Fibroblast of skin of abdomen (primary cell): ENCODE measurements around the gene VAMP5.
A peak's percentile ranks its signal among the peaks of the same experiment; 100 is the strongest.
"Not testable (repeated sequence)": the region's sequence is repeated elsewhere in the genome, so short reads cannot be mapped to it uniquely, and the experiment has no call there.

ENCODE experiments used
- DNase-seq: peaks from one replicate; pipeline ENCODE4 v3.0.0-alpha.2; 2013

The VAMP5 gene

DNA sequence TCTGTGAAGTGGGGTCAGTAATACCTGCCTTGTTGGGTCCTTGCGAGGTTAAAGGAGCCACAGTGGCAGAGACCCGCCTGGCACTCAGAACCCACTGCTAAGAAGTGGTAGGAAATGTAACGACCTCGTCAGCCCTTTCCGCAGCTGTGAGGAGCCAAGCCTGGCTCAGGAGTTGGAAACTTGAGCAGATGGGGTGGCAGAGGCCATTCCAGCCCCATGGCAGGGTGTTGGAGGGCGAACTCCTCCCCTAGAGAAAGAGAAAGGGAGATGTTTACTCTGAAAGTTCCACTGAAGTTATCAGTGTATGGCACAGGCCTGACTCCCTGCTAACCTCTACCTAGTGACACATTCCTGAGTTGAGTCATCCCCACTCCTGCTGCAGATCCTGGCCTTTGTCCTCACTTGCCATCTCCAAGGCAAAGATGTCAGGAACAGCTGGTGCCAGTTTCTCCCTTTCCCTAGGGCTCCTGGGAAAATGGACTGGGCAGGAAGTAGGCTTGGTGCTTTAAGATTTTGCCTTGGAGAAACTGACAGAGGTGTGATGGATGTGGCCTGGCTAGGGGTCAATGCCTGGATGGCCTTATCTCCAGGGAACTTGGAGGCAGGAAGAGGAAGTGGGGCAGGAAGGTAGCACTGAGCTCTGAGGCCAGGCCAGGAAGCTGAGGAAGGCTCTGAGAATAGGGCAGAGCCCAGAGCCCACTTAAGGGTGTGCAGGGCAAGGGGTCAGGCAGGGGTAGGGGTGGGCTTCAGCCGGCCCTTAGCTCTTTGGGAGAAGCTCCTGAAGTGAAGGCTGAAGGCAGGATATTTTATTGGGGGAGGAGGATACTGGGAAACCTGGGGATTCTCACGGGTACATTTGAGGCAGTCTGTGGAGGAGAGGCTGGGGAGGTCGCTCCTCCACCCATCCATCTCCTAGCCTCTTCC is 888 bp downstream of the VAMP5 start:
- peak; percentile 57 for DNase-seq

DNA sequence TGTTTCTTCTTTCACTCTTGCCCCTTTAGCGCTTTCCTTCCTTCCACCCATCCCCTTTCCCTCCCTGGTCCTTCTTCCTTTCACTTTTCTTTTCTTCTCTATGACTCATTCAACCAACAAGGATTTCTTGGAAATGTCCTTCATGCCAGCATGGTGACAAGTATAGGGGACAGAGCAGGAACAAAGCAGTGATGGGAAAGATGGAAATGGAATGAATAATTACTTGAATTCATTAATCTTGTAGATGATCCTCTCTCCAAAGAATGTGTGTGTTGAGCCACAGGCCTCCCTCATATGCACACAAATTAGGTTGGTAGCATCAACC is 1.5 kb downstream of the VAMP5 start:
- DNase-seq: peak; percentile 76

DNA sequence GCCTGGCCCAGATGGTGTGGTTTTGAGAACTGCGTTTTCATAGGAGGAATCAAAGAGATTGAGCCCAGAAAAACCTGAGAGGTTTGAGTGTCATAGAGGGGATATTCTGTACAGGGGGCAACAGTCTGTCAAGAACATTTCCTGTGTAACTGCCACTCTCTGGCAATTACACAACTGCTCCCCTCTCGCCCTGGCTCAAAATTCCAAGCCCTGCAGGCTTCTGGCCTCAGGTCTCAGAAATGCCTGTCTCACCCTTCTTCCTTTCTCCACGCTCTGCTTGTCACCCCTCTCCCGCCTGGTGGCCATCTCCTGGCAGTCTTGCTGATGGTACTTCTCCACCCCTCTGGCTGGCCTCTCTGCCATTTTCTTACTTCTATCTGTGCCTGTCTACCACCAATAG is 4.0 kb downstream of the VAMP5 start:
- DNase-seq: no peak

DNA sequence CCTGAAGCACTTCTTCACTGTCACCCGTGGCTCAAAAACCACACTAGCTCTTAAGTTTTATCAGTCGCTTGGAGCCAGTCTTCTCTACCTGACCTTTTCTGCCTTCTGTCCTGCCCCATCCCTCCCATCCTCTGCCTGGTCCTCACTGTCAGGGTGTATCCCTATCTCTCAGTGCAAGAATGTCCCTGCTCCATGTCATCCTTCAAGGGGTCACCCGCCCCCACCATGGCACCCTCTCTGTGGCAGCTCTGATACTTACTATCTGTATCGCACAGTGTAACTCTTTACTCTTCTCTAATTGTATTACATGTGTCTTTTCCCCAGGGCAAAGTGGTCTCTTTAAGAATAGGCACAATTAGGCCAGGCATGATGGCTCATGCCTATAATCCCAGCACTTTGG is 4.4 kb downstream of the VAMP5 start:
- no peak for DNase-seq

DNA sequence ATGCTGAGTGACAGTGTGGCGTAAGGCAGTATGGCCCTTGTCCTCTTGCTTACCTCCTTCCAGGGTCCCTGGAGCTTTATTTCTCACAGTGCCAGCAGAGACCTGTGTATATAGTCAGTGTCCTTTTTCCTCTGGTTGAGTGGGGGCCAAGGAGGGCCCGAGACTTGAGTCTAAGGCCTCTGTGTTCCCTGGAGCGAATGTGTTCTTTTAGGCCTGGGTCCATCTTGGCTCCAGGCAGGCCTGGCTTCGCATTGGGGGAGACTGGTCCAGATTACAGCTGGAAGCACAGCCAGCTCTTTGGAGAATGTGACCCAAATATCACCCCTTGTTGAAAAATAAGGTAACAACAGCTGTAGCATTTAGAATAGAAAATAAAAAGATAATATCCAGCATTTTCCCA is 5.0 kb downstream of the VAMP5 start:
- no peak for DNase-seq

DNA sequence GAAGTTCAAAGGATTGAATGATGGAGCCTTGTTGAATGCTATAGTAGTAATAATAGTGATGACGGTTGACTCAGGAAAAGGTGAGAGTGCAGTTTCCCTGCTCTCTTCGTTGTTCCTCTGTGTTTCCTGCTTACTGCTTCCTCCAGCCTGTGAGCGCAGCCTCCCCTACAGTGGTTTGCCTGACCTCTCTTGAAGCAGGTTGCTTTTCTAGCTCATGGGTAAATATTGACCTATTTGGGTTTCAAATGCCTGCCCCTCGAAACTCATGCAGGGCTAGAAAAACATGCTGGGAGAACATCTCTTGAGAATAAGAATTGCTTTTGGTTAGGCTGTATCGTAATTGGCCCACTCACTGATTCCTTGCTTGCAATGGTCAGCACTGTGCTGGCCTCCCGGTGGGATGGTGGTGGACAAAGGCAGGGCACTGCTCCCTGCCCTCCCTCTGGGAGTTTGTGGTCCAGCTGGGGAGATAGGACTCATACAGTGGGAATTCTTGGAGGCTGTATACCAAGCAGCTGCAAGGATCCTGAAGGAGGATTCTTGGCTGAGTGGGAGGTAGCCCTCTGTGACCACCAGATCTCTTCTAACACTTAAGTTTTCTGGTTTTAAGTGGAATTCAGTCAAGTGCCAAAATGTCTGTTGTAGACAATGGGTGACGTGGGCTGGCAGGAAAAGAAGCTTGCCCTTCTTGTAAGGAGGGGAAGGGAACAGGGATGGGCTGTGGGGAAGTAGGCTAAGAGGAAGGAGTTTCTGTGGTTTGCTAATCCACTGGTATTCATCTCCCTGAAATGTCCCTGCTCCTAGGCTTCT is 6.0 kb downstream of the VAMP5 start:
- DNase-seq: peak; percentile 93

DNA sequence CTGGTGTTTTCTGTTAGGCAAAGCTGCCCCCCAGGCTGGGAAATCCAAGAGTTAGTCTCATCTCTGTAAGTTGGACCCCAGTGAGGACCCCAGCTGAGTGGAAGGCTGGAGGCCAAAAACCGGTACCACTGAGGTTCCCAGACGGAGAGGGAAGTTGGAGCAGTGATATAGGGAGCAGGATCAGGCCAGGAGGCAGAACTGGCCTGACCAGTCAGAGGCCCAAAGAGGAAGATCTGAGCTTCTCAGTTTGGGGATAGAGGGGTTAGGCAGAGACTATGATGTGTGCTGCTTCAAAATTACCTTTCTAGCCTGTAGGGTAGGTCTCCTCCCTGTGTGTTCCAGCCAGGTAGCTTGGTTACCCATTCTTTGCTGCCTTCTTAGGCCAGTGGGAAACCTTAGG is 6.7 kb downstream of the VAMP5 start:
- DNase-seq: no peak

DNA sequence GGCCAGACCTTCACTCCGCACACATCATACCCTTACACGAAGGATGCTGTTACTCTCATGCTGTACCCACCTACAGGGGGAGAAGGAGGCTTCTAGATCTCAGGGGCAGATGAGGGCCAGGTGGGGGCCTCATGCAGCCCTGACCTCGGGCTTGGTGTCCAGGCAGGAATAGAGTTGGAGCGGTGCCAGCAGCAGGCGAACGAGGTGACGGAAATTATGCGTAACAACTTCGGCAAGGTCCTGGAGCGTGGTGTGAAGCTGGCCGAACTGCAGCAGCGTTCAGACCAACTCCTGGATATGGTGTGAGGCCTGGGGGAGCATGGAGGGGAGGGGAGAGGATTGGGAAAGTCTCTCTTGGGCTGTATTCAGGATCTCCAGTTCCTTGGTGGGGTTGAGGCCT is 7.3 kb downstream of the VAMP5 start:
- no peak for DNase-seq

DNA sequence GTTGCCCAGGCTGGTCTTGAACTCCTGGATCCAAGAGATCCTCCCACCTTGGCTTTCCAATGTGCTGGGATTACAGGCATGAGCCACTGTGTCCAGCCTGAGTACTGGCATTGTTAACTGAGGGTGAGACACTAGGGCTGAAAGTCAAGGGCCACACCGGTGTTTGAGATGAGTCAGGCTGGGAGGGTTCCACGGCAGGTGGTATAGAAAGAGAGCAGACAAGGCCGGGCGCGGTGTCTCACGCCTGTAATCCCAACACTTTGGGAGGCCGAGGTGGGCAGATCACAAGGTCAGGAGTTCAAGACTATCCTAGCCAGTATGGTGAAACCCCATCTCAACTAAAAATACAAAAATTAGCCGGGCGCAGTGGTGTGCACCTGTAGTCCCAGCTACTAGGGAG is 8.1 kb downstream of the VAMP5 start:
- DNase-seq: not testable (repeated sequence)

DNA sequence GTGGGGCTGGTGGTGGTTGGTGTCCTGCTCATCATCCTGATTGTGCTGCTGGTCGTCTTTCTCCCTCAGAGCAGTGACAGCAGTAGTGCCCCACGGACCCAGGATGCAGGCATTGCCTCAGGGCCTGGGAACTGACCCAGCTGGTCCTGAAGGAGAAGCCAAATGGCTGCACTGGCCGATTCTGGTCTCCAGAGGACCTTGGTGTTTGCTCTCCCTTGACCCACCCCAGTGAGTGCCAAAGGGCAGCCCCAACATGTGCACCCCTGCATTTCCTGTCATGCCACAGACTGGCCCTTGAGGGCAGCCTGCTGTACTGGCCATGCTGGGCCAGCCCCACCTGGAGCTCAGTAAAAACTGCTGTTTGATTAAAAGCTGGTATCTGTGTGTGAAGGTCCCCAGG is 8.8 kb downstream of the VAMP5 start:
- DNase-seq: no peak

DNA sequence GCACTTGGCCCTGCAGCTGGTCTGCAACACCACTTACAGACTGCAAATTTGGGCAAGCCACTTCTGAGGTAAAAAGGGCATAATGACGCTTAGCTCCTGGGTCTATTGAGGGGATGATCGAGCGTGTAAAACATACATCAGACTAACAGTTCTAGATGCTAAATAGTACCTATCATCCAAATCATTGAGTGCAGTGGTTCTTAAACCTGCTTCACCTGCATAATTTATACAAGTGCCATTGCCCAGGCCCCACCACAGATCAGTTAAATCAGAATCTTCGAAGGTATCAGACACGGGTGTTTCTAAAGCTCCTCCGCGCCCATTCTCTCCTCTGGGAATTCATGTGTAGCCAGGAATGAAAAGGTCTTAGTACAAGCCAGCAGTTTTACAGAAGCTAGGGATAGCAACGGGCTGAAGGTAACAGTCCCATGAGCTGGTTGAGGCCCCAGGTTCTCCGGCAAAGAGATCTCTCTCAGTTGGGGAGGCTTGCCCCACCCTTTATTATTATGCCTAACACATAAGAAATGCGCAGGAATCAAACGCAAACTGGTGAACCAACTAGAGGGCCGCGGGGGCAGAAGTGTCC is 10.6 kb downstream of the VAMP5 start:
- no peak for DNase-seq

DNA sequence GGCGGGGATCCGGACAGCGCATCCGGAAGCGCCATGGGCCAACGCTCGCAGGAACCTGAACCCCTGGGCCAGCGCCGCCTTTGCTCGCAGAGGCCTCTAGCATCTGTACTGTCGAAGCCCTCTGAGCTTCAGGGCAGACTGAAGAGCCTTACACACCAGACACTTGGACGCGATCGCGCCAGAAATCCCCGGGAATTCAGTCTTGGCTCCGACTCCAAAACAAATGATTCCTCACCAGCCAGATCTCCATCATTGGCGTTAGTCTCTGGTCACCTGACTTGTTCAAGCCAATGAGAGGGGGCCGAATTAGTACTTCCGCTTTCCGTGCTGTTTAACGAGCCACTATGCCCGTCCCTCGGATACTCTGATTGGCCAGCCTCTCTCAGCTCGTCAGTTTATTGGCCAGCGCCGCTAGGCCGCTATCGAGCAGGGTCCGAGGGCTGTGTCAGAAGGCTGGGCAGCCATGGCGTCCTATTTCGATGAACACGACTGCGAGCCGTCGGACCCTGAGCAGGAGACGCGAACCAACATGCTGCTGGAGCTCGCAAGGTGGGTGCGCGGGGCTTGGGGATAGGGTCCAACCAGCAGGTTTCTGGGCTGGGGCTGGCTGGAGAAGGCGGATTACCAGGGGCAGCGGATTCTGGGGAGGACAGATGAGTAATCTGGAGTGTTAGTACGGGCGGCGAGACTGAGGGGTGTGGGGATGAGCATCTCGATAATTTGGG is 11.2 kb downstream of the VAMP5 start, which contains the start of gene RNF181:
Gene RNF181 (plus strand): TSS at position 445 of the 725 bp plus-strand sequence. CDS start 19 bp downstream, at position 464.
- DNase-seq: peak; percentile 99

DNA sequence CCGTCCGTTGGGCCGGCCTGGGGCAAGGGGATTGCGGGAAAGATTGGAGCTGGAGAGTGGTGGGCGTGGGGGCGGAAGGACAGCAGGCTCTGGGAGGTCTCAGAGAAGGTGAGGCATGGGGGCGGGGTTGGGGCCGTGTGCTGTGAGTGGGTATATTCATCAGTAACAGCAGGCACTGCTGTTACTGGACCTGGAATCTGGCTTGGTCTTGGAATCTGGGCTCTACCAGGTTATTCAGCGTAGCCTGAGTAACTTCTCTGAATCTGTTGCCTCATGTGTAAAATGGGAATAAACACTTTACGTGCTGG is 11.7 kb downstream of the VAMP5 start:
- DNase-seq: no peak

DNA sequence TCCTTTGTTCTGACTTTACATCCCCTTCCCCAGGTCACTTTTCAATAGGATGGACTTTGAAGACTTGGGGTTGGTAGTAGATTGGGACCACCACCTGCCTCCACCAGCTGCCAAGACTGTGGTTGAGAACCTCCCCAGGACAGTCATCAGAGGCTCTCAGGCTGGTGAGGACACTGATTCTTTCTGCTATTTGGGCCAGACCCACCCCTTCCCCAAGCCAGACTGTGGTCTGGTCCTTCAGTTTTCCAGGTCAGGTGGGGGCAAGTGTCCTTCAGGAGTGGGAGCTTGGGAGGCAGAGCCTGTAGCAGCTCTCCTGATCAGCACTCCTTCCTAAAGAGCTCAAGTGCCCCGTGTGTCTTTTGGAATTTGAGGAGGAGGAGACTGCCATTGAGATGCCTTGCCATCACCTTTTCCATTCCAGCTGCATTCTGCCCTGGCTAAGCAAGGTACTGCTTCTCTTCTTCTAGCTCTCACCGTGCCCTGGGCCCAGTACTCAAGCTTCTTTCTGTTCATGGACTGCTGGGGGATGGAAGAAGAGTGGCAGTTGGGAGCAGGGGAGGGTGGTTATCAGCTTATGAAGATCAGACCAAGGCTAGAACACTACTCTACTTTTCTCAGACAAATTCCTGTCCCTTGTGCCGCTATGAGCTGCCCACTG is 12.4 kb downstream of the VAMP5 start:
- DNase-seq: no peak

DNA sequence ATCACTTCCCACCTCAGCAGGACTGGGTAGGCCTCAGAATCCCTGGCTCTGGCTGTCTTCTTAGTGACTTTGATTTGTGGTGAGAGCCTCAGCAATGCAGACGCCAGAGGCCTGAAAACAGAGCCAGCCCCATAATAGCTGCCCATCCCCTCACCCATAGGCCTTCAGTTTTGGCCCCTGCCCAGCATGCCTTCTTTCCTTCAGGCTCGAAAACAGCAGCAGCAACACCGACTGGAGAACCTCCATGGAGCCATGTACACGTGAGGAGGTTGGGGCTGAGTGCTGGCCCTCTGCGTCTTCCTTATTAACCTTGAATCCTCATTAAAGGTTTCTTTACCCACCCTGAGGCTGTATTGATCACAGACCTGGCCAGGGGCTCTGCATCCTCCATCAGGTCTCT is 13.0 kb downstream of the VAMP5 start:
- no peak for DNase-seq

DNA sequence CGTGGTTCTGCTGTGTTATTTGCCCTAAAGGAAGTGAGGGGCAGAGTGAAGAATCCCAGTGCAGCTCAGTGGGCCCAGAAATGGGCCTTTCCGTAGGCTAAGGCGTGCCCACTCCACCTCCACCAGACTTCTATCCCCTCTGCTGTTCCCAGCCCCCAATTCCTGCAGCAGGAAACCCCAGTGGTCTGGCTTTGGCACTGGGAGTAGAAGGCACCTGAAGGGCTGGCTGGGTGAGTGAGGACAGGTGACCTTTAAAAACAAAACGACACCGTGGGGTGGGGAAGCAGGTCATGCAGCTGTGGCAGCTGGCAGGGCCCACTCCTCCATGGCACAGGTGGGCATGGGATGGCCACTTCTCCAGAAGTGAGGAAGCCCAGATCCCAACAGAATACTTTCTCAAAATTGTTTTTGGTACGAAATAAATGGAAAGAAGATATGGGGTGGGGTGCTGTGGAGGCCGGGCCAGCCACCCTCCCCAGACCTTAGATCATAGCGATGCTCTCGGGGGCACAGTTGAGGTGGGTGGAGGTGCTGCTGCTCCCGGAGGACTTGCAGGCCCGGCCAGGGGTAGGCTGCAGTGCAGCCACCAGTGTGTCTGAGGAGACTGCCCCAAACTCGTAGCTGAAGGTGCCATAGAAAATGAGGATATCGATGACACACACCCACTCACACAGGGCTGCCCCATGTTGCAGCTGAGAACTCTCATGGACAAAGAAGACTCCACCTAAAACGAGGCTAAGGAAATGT is 14.5 kb downstream of the VAMP5 start:
- no peak for DNase-seq

DNA sequence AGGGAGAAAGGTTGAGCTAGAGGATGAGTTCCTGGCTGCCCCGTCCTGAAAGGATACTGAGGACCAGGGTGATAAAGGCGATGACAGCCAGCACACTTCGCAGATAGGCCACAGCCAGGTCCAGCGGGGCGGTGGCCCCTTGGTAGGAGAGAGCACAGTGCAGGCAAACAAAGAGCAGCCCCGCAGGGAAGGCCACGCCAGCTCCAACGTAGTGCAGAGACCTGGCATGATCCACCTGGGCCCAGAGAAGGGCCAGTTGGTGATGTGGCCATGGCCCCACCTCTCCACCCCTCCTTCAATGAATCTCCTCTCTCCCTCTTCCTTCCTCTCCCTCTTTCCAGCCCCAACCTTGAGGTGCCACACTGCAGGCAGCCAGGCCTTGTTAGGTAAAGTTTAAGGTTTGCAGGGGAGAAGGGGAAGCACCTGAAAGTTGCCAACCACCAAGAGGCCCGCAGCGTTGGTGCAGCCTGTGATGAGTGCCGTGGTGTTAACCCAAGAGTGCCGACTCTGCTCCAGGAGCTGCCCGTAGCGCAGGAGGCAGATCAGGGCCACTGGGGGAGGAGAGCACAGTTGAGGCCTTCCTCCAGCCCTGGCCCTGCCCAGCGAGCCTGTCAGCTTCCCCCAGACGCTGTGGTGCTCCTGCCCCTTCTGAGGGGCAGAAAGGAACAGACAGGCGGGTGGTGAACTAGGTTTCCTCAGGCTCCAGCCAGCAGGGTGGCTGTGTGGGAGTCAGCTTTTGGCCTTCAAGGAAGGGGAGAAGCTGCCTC is 15.4 kb downstream of the VAMP5 start:
- DNase-seq: no peak

DNA sequence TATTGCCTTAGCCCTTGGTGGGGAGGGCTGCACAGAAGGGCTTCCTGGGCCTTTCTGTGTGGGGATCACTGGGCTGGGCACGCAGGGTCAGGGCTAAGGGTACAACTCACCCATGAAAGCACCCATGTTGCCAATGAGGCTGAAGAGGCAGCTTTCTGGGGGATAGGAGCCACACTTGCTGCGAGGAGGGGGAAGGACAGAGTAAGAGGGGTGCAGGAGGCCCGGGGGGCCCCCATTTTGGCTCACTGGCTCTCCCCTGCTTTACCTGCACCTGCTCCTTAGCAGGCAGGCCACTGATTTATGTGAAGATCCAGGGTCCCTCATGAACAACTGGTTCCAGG is 16.0 kb downstream of the VAMP5 start:
- DNase-seq: no peak

DNA sequence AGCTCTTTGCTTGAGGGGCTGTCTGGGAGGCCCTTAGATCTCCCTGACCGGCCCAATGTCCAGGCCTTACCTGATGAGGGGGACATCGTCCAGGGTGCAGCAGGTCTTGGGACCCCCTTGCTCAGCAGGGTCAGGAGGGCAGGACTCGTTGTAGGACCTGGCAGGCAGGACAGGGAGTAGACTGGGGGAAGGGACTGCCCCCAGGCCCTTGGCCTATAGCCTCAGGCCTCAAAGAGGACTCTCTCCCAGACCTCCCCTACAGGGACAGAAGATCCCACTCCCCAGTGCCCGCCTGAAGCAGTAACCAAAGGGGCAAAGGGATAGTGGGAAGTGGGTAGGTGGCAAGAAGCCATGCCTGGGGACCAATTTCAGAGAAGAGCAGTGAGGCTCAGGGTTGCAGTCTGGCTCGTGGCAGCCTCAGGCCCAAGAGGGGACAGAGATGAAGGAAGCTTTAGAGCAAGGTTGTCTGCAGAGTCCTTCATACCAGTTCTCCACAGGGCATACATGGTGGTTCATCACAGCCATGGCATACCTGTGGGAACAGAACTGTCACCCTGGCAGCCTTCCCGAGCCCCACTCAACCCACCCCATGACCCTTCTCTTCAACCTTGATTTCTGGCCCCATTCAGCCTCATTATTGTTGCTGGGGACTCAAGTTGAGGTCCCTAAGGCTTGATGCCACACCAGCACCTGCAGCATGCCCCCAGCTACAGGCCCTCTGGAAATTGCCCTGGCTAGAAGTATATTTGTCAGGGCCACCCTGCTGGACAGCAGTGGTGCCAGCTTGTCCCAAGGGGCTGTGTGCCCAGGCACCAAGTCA is 16.9 kb downstream of the VAMP5 start:
- DNase-seq: no peak
